HL-60 (cell line): Measurements from ENCODE around the gene CD247.
A peak's percentile ranks its signal among the peaks of the same experiment; 100 is the strongest.

ENCODE experiments used
- DNase-seq, 2 experiments: peaks; one replicate each; pipeline ENCODE4 v3.0.0-alpha.2; 2010 to 2020; ENCODE audit warnings: low read depth in 1 of 2, low spot score in 1 of 2
- H3K27ac ChIP-seq: fragments of 250-450 bp; sonication (Bioruptor Pico); replicated peaks from 2 replicates; pipeline ENCODE4 v1.5.1; 2020; ENCODE audit warnings: mild to moderate bottlenecking, moderate library complexity
- H3K27me3 ChIP-seq: fragments of 250-450 bp; sonication (Bioruptor Pico); 2 replicates; pipeline ENCODE4 v1.5.1; 2021; ENCODE audit warnings: mild to moderate bottlenecking, moderate library complexity; ENCODE audit not compliant: insufficient read depth, poor library complexity, severe bottlenecking
- H3K4me3 ChIP-seq: replicated peaks from 2 replicates; pipeline ENCODE4 v1.5.1; 2011; ENCODE audit warnings: mild to moderate bottlenecking, control low read depth, low read length; ENCODE audit not compliant: insufficient read depth
- GABPA ChIP-seq: IDR thresholded peaks from 2 replicates; pipeline ENCODE4 v1.6.1; 2012; ENCODE audit warnings: low read depth
- POLR2AphosphoS5 ChIP-seq: IDR thresholded peaks from 2 replicates; pipeline ENCODE4 v1.6.1; 2012; ENCODE audit warnings: low read depth
- REST ChIP-seq: IDR thresholded peaks from 2 replicates; pipeline ENCODE4 v1.6.1; 2012; ENCODE audit warnings: low read depth; ENCODE audit not compliant: insufficient replicate concordance
- SPI1 ChIP-seq: IDR thresholded peaks from 2 replicates; pipeline ENCODE4 v1.6.1; 2012; ENCODE audit warnings: low read depth, mild to moderate bottlenecking, borderline replicate concordance
- TF ChIP-seq, protein P1 (sequence below): IDR thresholded peaks from one replicate; pipeline ENCODE4 v1.5.1; 2011; ENCODE audit warnings: low read length, control low read depth, inconsistent platforms; ENCODE audit not compliant: insufficient read depth

CD247 gene

DNA sequence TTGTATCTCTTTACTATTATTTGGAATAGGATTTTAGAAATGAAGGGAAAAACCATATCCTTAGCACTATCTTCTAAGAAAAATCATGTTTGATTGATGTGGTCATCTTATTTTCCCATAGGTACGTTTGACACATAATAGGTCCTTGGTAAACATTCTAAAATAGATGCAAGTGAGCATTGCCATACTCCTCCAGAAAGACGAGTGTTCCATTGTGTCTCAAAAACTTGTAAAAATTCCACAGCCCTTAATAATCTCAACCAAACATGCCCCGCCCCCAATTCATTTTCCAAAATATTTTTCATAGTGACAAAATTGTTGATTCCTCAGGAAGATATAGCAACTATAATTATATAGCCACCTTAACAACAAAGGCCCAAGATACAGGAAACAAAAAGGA, 113.4 kb downstream of the CD247 start:
- H3K4me3 ChIP-seq = no peak overlapping the region
- TF ChIP-seq, protein P1, sequence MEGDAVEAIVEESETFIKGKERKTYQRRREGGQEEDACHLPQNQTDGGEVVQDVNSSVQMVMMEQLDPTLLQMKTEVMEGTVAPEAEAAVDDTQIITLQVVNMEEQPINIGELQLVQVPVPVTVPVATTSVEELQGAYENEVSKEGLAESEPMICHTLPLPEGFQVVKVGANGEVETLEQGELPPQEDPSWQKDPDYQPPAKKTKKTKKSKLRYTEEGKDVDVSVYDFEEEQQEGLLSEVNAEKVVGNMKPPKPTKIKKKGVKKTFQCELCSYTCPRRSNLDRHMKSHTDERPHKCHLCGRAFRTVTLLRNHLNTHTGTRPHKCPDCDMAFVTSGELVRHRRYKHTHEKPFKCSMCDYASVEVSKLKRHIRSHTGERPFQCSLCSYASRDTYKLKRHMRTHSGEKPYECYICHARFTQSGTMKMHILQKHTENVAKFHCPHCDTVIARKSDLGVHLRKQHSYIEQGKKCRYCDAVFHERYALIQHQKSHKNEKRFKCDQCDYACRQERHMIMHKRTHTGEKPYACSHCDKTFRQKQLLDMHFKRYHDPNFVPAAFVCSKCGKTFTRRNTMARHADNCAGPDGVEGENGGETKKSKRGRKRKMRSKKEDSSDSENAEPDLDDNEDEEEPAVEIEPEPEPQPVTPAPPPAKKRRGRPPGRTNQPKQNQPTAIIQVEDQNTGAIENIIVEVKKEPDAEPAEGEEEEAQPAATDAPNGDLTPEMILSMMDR = no peak
- TF ChIP-seq SPI1 (no peak), POLR2AphosphoS5 (no peak), REST (no peak), GABPA (no peak)
- no peaks in the 10 kb centered on the region for H3K27me3 ChIP-seq
- no peak overlapping the region for H3K27ac ChIP-seq
- DNase-seq = no peak

DNA sequence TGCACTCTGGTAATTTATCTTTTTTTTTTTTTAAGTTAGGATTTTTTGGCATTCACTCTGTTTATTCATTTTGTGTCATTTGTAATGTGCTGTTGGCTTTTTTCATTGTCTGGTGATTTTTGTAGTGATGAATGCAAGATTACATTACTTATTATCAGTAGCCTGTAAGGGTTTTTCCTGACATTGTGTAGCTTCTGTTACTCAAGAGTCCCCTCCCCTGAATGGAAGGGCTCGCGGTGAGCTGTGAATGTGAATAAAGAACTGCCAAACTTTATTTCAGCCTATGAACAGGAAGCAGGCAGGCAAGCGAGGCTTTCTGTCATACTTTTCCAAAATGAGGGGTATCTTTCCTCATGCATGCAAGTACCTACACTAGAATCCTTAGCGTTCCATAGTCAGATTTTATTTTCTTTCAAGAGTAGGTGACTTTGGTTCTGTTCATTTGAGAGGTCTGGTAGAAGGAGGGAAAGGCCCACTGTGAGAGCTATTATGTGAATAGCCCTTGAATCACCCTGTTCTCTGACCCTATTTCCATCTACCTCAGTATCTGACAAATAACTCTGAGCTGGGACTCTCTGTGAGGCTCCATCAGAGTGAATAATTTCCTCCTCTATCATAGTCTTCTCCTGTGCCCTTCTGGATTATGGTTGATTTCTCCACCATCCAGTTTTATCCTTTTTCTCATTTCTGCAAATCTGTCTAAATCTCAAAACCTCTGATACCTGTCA, 114.0 kb downstream of the CD247 start:
- no peak for DNase-seq
- TF ChIP-seq SPI1 = no peak
- TF ChIP-seq REST = no peak
- TF ChIP-seq, protein P1 = no peak
- TF ChIP-seq POLR2AphosphoS5 = no peak
- TF ChIP-seq GABPA = no peak
- no peak overlapping the region for H3K4me3 ChIP-seq
- H3K27ac ChIP-seq = no peak overlapping the region
- no peaks in the 10 kb centered on the region for H3K27me3 ChIP-seq

DNA sequence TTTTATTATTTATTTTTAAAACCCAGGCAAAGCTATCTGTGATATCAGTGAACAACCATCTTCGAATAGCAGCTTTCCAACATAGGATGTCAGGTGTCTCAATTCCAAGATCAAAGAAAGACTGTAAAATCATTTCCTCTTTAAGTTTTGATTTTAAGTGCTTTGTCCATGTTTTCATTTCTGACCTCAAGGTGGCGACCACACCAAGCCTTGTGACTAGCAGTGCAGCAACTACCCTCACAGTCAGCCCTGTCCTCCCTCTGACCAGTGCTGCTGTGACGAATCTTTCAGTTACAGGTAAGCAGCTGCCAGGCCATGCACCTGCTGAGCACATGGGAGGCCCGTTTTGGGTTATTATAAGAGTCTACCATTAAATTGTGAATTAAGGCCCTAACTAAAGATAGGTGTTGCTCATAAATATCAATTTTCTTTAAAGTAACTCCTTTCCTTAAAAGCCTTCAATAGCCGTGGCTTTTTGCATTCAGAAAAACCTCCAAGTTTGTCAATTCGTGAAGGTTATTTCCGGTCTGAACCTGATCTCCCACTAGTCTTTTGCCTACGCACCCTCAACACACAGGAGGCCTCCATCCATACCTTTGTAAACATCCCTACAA, 117.0 kb downstream of the CD247 start:
- peak; percentile 34 to 57 for DNase-seq
- TF ChIP-seq, protein P1 = peak; percentile 16
- TF ChIP-seq GABPA (no peak), REST (no peak), POLR2AphosphoS5 (no peak), SPI1 (peak; percentile 47; the same call in 1 of the 2 replicates)
- Histone ChIP-seq H3K27ac (no peak overlapping the region), H3K27me3 (no peaks in the 10 kb centered on the region), H3K4me3 (no peak overlapping the region)
